WI38 (cell line): Measurements from ENCODE around the gene NLN.
"Not testable (repeated sequence)": the region's sequence is repeated elsewhere in the genome, so short reads cannot be mapped to it uniquely, and the experiment has no call there.

Source experiments
- H3K4me3 ChIP-seq: 2 replicates; pipeline ENCODE4 v1.5.1; 2011; ENCODE audit warnings: low read depth, mild to moderate bottlenecking, control low read depth, low read length
- TF ChIP-seq, protein P1 (sequence below): IDR thresholded peaks from 2 replicates; pipeline ENCODE4 v1.5.1; 2012; ENCODE audit warnings: low read depth, mild to moderate bottlenecking, control low read depth, low read length

NLN gene

DNA sequence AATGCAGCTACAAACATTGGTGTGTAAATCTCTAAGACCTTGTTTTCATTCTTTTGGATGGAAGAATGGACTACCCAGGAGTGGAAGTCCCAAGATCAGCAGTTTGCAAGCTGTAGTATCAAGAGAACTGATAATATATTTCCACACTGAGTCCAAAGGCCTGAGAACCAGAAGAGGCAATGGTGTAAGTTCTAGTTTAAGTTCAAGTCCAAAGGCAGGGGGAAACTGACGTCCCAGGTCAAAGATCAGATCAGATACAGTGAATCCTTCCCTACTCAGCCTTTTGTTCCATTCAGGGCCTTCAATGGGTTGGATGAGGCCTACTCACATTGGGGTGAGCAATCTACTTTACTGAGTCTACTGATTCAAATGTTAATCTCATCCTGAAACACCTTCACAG is 124.1 kb downstream of the NLN start:
- TF ChIP-seq, protein P1, sequence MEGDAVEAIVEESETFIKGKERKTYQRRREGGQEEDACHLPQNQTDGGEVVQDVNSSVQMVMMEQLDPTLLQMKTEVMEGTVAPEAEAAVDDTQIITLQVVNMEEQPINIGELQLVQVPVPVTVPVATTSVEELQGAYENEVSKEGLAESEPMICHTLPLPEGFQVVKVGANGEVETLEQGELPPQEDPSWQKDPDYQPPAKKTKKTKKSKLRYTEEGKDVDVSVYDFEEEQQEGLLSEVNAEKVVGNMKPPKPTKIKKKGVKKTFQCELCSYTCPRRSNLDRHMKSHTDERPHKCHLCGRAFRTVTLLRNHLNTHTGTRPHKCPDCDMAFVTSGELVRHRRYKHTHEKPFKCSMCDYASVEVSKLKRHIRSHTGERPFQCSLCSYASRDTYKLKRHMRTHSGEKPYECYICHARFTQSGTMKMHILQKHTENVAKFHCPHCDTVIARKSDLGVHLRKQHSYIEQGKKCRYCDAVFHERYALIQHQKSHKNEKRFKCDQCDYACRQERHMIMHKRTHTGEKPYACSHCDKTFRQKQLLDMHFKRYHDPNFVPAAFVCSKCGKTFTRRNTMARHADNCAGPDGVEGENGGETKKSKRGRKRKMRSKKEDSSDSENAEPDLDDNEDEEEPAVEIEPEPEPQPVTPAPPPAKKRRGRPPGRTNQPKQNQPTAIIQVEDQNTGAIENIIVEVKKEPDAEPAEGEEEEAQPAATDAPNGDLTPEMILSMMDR: no peak
- no peak overlapping the region for H3K4me3 ChIP-seq

DNA sequence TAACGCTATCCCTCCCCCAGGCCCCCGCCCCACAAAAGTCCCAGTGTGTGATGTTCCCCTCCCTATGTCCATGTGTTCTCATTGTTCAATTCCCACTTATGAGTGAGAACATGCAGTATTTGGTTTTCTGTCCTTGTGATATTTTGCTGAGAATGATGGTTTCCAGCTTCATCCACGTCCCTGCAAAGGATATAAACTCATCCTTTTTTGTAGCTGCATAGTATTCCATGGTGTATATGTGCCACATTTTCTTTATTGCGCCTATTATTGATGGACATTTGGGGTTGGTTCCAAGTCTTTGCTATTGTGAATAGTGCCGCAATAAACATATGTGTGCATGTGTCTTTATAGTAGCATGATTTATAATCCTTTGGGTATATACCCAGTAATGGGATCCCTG is 125.0 kb downstream of the NLN start:
- not testable (repeated sequence) for H3K4me3 ChIP-seq

DNA sequence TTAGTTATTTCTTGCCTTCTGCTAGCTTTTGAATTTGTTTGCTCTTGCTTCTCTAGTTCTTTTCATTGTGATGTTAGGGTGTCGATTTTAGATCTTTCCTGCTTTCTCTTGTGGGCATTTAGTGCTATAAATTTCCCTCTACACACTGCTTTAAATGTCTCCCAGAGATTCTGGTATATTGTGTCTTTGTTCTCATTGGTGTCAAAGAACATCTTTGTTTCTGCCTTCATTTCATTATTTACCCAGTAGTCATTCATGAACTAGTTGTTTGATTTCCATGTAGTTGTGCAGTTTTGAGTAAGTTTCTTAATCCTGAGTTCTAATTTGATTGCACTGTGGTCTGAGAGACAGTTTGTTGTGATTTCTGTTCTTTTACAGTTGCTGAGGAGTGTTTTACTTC is 127.9 kb downstream of the NLN start:
- not testable (repeated sequence) for H3K4me3 ChIP-seq

DNA sequence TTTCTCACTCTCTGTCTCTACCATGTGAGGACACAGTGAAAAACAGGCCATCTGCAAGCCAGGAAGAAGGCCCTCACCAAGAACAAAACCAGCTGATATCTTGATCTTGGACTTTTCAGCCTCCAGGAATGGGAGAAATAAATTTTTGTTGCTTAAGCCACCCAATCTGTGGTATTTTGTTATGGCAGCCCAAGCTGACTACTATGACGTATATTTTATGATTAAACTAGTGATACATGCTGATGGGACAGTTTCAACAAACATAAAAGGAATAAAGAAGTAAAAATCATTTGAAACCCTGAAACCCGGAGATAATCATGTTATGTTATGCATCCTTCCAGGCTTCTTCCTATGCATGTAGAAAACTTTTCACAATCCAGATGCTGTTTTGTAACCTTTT is 132.9 kb downstream of the NLN start:
- TF ChIP-seq, protein P1: no peak
- no peak overlapping the region for H3K4me3 ChIP-seq

DNA sequence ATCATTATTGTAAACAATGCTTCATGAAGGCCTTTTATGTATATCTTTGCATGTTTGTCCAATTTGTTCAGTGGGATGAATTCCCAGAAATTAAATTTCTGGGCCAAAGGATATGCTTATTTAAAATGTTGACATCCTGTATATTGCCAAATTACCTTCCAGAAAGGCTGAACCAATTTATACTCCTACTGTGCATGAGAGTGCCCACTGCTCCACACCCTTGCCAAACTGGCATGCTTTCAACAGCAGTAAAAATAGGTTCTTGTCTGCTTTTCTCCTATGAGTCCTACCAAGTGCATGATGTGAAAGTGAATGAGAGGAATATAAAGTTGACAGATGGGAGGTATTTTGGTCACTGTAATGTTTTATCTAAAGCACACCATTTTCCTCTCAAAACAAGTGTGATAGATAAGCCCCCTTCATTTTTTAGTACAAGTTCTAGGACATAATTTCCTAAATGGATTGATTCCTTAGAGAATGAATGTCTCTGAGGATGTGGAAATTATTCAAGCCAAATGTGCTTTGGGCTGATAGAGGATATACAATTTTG is 133.8 kb downstream of the NLN start:
- no peak overlapping the region for H3K4me3 ChIP-seq
- TF ChIP-seq, protein P1: no peak

DNA sequence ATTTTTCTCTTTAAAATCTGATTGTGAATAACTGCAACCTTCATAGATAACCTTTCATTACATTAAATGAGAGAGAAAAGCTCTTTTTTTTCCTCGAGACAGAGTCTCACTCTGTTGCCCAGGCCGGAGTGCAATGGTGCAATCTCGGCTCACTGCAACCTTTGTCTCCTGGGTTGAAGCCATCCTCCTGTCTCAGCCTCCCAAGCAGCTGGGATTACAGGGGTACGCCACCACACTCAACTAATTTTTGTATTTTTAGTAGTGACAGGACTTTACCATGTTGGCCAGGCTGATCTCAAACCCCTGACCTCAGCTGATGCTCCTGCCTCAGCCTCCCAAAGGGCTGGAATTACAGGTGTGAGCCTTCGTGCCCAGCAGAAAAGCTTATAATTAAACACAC is 134.5 kb downstream of the NLN start:
- TF ChIP-seq, protein P1: no peak
- no peak overlapping the region for H3K4me3 ChIP-seq

DNA sequence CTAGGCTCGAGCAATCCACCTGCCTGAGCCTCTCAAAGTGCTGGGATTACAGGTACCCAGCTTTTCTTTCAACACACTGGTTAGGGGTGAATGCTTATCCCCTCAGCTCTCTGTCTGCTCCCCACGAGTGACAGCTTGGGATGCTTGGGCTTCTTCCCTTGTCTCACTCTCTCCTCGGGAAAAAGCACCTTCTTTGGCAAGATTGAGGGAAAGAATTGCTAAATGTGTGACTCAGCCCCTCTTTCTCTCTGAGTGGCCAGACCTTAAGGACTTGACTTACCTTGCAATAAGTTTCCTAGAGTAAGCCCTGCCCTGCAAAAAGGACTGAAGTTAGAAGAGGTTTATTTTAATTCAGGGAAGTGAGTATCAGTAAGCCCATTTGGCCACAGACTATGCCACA is 136.3 kb downstream of the NLN start:
- TF ChIP-seq, protein P1: no peak
- H3K4me3 ChIP-seq: no peak overlapping the region

DNA sequence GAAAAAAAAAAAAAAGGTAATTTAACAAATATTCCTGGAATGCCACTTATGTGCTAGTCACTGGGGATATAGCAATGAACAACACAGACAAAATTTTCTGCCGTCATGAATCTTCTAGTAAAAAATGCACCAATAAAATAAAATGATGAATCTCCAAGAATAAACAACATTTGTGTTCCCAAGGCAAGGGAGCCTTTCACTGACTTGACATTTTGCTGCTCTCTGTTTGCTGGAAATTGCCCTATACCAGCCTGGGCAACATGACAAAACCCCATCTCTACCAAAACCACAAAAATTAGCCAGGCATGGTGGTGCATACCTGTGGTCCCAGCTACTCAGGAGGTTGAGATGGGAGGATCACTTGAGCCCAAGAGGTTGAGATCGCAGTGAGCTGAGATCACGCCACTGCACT is 139.8 kb downstream of the NLN start:
- TF ChIP-seq, protein P1: no peak
- H3K4me3 ChIP-seq: no peak overlapping the region
